GM12875 (cell line): ENCODE measurements around the gene SLC29A1.

Experiments used
- H3K4me3 ChIP-seq: one replicate; pipeline ENCODE4 v1.5.1; 2011; ENCODE audit warnings: low read depth, low read length, control low read depth
- CTCF ChIP-seq: IDR thresholded peaks from 2 replicates; pipeline ENCODE4 v1.5.1; 2011; ENCODE audit warnings: low read depth, mild to moderate bottlenecking, control low read depth, inconsistent platforms, low read length, moderate library complexity, borderline replicate concordance; ENCODE audit not compliant: insufficient read depth

The SLC29A1 gene

GRCh38 chr6:44243345-44243744 lies 19.9 kb downstream of the SLC29A1 start:
- no peak for TF ChIP-seq CTCF
- H3K4me3 ChIP-seq = no peak overlapping the region

GRCh38 chr6:44245391-44245911 lies 22.1 kb downstream of the SLC29A1 start:
- TF ChIP-seq CTCF = no peak
- H3K4me3 ChIP-seq = peak overlapping the region; percentile 57

GRCh38 chr6:44245912-44246662 lies 22.7 kb downstream of the SLC29A1 start:
- H3K4me3 ChIP-seq = peak overlapping the region; percentile 57
- TF ChIP-seq CTCF = peak; percentile 21; the same call in 1 of the 2 replicates

- TF ChIP-seq CTCF = no peak
- peak within 1 kb of the TSS; percentile 66 for H3K4me3 ChIP-seq
Observed at GRCh38 chr6:44246663-44247337, 23.4 kb downstream of the SLC29A1 start, which contains the start of gene HSP90AB1. Gene HSP90AB1, plus strand, starts transcription at chr6:44247101. Its CDS starts 1,529 bp downstream, at chr6:44248630.

GRCh38 chr6:44247338-44248302 lies 24.2 kb downstream of the SLC29A1 start:
- peak overlapping the region; percentile 66 for H3K4me3 ChIP-seq
- TF ChIP-seq CTCF = no peak

GRCh38 chr6:44248579-44248978 lies 25.2 kb downstream of the SLC29A1 start:
- TF ChIP-seq CTCF = no peak
- peak overlapping the region; percentile 66 for H3K4me3 ChIP-seq
